Epidermal melanocyte (primary cell): ENCODE data around the gene RGS6.

ENCODE experiments used
- DNase-seq: peaks from one replicate; pipeline ENCODE4 v3.0.0; 2011; ENCODE audit warnings: low spot score; ENCODE audit not compliant: insufficient read length

Gene RGS6

DNA sequence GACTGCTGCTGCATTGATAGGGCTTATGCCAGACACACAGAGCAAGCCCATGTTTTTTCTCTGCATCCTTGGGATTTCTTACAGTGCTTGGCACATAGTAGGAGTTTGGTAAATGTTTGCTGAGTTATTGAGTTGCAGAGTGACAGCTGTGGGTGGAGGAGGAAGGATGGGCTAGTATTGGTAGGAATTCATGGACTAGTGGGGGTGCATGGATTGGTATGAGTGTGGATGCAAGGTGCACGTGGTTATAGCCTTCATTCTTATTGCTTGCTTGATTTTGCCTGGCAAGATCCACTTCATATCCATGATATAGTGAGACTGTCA, 11.4 kb downstream of the RGS6 start:
- no peak for DNase-seq

DNA sequence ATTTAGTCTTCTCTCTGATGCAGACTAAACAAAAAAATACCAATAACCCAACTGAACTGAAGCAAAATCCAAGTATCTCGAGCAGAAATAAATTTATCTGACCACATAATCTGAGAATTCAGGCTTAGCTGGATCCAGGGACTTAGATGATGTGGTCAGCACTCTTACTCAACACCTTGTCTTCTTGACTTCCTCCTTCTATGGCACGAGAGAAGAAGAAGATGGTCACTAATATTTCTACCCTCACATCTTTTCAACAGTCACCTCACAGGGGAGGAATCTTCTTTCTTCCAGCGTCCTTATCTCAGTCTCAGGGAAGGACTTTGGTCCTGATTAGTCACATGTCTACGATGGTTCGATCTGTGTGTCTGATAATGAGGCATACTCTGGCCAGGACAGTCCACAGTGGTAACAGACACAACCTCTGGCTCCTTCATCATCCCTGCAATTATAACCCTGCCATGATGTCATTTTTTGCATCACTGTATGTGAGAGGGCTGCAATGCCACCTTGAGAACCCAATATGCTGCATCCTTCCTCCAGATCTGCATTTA, 15.8 kb downstream of the RGS6 start:
- no peak for DNase-seq

DNA sequence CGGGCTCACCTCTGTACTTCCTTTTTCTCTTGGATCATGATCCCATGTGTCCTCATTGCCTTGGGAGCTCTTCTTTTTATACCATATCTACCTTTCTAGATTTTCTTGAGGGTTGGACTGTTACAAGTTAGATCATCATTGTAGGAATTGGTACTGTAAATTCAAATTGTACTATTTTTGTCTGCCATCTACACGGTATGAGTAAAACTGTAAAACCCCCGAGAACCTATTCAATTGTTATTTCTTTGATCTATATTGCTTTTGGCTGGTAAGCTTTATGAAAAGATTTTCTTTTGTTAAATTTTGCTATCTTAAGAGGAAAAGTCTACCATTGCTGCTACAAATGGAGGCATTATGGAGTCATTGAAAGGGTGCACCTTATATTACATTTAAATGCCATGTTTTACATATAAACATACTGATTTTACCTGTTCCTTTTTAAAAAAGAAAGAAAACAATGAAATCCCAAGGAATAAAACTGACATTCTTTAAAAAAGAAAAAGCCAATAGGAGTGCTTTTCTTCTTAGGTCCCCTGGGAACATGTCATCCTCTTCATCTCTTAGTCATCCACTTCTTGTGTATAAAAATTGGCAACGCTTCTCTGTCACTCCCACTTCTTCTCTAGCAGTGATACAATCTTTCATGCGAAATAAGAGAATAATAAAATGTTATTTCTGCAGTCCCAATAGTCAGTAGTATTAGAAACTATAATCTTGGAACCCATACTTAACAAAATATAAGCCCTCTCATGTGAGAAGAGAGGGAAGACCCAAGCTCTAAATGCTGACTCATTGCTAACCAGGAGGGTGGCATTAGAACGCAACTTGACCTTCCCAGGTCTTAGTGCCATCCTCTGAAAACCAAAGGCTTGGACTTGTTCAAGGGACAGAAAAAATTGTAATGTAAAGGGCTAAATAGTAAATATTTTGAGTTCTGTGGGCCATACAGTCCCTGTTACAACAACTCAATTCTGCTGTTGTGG, 20.4 kb downstream of the RGS6 start:
- no peak for DNase-seq

DNA sequence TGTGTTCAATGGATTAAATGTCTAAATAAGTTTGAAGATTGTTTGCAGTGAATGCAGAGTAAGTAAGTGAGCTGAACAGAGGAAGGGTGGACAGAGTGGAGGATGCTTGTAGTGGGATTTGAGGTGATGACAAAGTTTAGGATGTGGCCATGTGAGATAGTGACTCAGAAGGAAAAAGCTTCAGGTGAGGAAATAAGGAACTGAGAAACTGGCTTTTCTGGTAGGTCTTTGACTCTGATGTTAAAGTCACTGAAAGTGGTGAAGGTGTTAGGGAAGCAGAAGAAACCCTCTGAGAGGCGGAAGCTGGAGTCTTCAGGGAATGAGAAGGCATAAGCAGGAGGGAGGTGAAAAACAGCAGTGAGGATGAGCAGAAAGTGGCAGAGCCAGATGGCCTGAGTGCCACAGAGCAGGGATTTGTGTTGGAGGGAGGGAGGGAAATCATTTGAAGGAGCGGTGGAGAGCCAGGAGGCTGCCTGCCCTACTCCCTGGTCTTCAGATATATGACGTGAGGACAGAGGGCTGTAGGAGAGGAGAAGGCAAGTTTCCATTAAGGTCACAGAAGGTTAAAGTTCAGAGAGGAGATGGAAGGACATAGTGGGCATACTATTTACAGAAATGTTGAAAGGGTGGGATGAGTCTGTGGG, 24.8 kb downstream of the RGS6 start:
- no peak for DNase-seq

DNA sequence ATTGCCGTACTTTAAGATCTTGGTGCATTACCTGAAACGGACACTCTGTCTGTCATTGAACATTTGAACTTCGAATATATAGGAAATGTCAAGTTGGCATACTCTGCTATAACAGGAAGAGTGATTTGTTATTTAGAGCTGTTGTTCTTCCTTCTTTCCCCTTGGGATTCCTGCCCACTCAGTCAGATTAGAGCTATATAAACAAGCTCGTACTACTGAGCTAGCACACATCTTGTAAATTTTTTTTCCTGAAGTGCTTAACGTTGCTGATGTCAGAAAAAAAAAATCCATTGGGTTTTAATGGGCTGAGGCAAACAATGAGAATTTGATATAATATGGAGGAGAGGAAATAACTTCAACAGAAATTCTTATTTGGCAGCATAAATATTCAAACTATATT, 26.8 kb downstream of the RGS6 start:
- no peak for DNase-seq

DNA sequence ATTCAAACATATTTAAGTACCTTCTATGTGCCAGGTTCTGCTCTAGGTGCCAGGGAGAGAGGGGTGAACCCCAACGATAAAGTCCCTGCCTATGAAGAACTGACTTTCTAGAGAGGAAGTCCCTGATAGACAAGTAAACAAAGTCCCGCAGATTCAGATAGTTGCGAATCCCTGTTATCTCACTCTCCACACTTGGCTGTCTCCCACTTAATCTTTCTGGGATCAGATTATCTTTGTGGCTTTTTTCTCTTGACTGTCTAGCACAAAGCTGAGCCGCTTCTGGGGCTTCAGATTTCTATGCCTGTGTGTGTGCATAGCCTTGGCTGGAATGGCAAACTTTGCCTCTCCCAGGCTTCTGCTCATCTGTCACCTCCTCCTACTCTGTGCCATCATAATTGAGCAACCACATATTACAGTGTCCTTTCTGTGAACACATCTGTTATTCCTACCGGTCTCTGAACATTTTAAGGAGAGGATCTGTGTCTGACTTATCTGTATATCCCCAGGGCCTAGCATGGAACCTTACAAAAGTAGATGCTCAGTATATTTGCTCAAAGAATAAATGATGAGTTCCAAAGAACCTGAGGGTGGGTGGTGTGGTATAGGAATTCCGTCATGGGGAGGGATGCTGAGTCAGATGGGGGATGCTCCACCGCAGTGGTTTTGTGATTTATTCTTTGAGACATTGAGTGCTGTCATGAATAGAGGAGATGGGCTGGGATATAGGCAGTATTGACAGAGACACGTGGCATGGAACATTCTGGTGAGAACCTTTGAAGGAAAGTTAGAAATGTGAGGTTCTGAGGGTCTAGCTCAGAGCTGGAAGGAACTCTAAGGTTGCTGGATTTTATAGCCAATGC, 28.5 kb downstream of the RGS6 start:
- no peak for DNase-seq

DNA sequence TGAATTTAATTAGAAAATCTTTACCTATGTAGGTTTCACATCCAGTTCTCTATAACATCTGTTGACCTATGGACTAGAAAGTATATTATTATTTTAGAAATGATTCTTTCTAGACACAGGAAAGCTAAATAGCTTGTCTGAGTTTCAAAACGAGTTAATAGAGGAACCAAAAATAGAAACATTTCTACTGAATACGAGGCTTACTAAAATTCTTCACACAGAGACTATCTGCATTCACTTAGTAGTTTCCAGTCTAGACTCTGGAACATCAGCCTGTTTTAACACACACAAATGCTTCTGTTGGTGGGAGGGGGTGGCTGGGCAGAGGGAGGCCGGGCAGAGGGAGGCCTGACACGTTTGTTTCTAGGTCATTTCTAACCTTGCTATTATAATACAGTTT, 29.7 kb downstream of the RGS6 start:
- no peak for DNase-seq

DNA sequence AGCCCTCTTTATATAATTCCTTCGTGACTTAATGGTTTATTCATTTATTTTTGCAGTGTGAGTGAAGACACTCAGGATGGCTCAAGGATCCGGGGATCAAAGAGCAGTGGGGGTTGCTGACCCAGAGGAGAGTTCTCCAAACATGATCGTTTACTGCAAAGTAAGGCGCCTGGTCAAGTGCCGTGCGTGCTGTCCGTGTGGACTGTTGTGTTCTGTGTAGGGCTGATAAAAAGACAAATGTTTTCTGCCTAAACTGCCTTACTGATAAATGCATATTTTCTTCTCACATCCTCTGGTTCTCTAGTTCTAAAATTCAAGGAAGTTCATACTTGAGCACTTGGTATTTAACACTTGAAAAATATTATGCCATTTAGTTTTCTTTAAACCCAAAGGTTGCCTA, 32.5 kb downstream of the RGS6 start:
- DNase-seq = no peak

DNA sequence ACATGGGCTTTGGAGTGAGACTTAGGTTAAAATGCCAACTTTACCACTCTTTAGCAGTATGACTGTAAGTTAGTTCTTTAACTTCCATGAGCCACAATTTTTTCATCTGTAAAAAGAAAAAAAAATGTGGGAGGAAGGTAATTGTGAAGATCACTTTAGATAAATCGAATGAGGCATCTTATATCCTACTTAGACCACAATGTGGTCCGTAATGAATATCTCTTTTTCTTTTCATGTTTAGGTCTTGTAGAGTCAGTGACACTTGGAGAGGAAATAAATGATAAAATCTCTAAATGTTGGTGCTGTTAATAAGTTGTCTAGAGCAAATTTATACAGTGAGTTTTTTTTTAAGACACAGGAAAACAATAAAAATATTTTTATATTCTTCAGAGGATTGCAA, 34.3 kb downstream of the RGS6 start:
- DNase-seq = no peak

DNA sequence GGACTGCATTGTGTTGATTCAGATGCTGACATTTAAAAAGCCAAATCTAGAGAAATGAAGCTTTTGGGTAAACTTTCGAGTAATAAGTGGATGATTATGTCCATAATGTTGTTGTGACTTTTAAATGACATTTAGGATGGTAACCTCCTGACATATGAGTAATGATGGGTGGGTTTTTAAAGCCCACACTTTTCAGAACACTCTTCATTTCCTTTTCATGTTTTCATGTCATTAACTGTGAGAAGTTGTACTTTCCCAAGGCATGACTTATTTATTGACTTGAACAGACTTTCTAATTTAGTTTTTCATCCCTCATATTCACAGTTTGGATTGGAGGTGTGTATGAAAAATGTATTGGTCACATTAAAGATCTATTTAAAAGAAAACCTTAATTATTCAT, 35.5 kb downstream of the RGS6 start:
- DNase-seq = no peak

DNA sequence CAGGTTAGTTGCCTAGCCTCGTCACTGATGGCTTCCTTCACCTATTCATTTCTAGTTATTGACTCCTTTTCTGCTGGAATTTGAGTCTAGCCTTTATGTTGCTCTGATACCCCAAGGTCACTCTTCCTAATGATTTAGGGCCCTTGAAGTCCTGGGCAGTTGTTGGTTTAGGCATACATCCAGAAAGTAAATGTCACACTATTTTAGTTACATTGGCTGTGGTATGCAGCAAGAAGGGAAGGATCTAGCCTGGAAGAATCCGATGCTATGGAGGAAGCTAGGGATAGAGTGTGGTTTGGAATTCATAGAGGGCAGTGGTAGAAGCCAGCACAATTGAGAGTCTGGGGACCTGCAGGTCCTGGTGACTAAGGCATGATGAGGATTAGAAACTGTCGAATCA, 38.0 kb downstream of the RGS6 start:
- no peak for DNase-seq

DNA sequence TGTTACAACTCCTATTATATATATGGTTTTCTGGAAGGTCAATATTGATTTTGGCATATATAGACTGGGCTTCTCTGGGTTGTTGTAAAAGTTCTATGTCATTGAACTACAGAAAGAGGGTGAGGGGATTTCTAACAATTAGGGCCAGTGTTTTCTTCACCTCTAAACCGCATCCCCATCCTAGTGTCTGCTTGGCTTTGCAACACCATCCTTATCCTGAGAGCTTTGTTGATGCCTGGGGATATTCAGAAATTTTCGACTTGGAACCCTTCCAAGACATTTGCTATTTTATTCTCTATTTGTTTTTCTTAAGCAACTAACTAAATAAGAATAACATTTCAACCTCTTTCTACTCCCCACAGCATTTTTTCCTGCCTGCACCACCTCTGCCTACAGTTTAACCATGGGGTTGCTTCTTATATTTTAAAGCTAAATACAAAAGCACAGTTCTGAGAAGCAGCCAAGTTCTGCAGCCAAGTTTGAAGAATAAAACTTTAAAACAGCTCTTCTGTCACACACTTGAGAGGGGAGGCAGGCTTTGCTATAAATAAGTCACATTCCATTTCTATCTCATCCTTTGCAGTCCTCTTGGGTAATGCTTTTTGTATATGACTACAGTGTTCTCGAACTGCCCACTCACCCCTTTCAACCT, 53.4 kb downstream of the RGS6 start:
- no peak for DNase-seq

DNA sequence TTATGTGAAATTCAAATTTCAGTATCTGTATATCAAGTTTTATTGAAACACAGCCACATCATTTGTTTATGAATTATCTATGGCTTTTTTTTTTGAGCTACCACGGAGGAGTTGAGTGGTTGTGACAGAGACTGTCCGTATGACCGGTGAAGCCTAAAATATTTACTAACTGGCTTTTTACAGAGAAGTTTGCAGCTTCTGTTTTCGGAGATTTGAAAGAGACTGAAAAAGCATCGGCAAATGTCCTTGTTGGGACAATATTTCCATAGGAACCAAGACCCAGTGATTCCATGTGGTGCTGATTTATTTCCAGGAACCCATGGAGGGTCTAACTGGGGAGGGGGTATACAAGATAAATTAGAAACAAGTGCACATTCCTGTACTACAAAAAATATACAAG, 56.2 kb downstream of the RGS6 start:
- no peak for DNase-seq

DNA sequence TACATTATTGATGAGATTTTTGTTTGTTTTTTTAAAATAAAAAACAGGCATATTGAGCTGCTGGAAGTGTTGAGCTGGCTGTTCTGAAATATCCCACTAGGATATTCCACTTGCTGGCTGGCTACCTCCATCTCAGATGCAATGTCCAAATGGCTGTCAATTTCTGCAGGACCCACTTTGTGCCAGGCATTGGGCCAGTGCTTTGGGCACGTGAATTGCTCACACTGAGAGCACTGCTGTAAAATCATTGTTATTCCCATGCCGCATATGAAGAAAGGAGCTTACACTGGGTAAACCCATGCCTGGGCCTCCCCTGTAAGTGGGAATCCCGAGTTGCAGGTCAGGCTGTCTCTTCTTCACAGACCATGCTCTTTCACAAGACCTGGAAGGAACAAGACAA, 56.7 kb downstream of the RGS6 start:
- no peak for DNase-seq

DNA sequence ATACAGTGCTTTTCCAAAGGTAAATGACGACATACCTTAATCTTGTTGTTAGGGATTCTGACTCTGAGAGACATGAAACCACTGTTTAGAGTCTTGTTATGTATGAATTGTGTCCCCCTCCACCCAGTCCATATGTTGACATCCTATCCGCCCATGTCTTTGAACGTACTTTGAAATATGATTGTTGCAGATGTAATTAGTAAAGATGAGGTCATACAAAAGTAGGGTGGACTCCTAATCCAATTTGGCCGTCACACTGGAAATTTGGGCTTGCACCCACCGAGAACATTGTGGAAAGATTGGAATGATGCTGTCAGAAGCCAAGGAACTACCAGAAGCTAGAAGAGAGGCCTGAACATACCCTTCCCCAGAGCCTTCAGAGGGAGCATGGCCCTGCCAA, 62.2 kb downstream of the RGS6 start:
- no peak for DNase-seq

DNA sequence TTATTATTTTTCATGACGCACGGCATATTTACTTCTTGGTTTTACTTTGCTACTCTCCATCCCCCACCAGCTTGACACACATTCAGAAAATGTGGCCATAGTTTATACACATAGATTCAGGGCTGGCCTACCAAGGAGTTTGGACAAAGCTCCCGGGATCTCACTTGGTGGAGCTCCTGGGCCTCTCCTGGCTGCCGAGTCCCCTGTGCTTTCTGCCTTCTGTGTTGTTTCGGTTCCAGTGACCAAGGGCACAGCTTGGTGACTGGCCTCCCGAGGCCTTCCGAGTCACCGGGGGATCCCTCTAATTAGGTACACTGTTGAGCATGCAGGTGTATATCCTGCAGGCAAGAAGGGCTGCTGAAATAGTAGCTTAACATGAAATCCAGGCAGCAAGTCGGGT, 63.5 kb downstream of the RGS6 start:
- no peak for DNase-seq

DNA sequence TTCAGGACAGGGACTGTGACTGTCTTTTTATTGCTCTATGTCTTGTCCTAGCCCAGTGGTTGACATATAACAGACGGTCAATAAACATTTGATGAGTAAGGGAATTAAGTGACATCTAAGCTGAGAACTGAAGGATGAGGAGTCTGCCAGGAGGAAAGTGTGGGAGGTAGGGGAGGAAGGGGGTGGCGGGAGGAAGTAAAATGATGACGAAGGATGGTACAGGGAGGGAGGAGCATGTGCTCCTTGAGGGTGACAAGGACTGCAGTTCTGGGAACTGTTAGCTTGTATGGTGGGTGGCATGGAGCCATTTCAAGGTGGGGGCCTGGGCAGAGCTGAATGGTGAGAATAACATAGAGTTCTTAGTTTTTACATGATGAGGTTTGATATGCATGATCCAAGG, 64.4 kb downstream of the RGS6 start:
- DNase-seq = no peak

DNA sequence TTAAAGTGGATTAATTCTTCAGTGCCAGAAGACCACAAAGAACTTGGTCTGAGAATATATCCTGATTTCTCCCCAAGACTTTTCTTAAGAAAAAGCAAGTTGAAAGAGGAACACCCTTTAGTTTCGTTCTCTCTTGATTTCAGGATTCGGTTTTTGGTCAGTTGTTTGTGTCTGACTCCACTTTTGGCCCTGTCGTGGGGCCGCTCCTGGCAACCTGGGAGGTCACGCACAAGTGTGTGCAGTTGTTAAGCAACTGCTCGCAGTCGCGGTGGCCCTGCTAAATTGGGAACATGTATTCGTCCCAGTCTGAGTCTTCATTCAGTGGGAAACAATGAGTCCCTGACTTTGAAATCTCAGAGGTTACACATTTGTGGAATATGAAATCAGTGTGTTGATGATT, 68.7 kb downstream of the RGS6 start:
- no peak for DNase-seq

DNA sequence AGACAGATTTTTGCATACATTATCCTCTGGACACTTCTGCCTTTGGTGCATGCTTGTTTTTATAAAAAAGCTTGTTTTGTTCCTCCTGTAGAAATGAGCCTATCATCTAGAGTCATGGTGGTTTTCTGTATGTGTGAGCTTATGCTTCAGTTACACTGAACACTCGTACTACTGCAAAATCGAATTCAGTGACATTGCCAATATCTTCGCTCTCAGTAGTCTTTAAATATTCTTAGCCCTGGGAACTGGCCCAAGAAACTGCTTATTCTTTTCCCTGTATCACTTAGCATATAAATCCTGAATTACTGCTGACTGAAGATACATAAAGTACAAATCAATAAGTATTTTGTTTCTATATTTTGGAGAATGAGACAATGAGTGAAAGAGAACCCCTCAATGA, 70.5 kb downstream of the RGS6 start:
- no peak for DNase-seq

DNA sequence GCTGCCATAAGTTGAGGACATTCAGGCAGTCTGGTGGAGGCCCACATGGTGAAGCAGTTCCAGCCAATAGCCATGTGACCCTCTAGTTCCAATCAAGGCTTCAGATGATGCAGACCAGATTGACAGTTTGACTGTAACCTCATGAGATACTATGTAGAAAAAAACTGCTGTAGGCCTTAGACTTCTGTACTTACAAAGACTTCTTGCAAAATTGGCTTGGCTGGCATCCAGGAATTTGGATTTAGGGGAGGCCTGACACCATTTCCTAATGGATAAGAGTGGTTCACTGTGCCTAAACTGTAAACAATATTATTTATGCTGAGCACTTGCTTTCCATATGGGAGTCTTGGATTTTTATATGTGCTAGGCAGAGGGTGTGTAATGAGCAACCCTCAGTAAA, 76.4 kb downstream of the RGS6 start:
- no peak for DNase-seq

DNA sequence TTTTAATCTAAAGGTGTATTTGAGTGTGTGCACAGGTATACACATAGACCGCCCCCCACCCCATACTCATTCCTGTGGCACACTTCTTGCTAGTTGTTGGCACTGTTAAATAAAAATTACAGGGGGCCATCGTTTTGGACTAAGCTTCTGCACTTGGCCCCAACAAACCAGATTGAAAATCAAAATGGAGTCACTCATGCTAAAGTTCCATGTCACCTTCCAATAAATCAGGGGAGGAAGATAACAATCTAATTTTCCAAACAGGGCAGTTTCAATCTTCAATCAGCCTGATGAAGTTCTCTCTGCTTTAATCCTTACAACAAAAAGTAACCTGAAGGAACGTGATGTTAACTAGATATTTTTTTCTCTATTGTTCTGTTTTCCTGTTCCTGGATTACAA, 78.2 kb downstream of the RGS6 start:
- DNase-seq = no peak
